Stomach (tissue), 9 donors: Measurements from ENCODE around the gene ALPP. TPM values are rescaled to one million over a fixed set of nuclear protein-coding genes. Genes with fewer than 3 reads are reported as not detected.
A peak's percentile ranks its signal among the peaks of the same experiment; 100 is the strongest.
"Not testable (repeated sequence)": the region's sequence is repeated elsewhere in the genome, so short reads cannot be mapped to it uniquely, and the experiment has no call there.

Experiments used
- DNase-seq, 2 donors: peaks; one replicate each; pipeline versions ENCODE4 v3.0.0 to v3.0.0-alpha.2; 2013 to 2019
- H3K27ac ChIP-seq, 5 donors: fragments of 200-600 bp in 4 of 5; sonication (generic) in 4 of 5; one replicate each; pipeline ENCODE4 v1.5.1; 2013 to 2019; ENCODE audit warnings: mild to moderate bottlenecking in 1 of 5, moderate library complexity in 1 of 5
- H3K27me3 ChIP-seq, 3 donors: fragments of 200-600 bp; sonication (generic); one replicate each; pipeline ENCODE4 v1.5.1; 2017 to 2019; ENCODE audit warnings: mixed run types in 1 of 3
- H3K36me3 ChIP-seq, 4 donors: fragments of 200-600 bp; sonication (generic); 1 replicate in 3 of 4; 2 replicates in 1 of 4; pipeline ENCODE4 v1.5.1; 2016 to 2019
- H3K4me1 ChIP-seq, 4 donors: fragments of 200-600 bp; sonication (generic); one replicate each; pipeline ENCODE4 v1.5.1; 2016 to 2019
- H3K4me3 ChIP-seq, 4 donors: fragments of 200-600 bp; sonication (generic) in 3 of 4; one replicate each; pipeline ENCODE4 v1.5.1; 2016 to 2019; ENCODE audit warnings: mild to moderate bottlenecking in 1 of 4
- H3K9me3 ChIP-seq, 4 donors: fragments of 200-600 bp; sonication (generic); one replicate each; pipeline ENCODE4 v1.5.1; 2016 to 2019
- EP300 ChIP-seq: sonication (generic); formaldehyde crosslinking; IDR thresholded peaks from one replicate; pipeline ENCODE4 v1.6.1; 2017; ENCODE audit warnings: antibody characterized with exemption
- POLR2A ChIP-seq, 4 donors: fragments of 450-650 bp; IDR thresholded peaks; one replicate each; pipeline ENCODE4 v1.6.1; 2016; ENCODE audit warnings: antibody characterized with exemption in 4 of 4, control low read depth in 2 of 4, mild to moderate bottlenecking in 1 of 4, moderate library complexity in 1 of 4
- POLR2AphosphoS5 ChIP-seq, 3 donors: sonication (generic); formaldehyde crosslinking; IDR thresholded peaks; one replicate each; pipeline ENCODE4 v1.6.1; 2016; ENCODE audit warnings: antibody characterized with exemption in 3 of 3
- WGBS, 5 donors: extraction: QIAGEN DNeasy Blood & Tissue Kit in 3 of 5; methylation state at CpG; one replicate each; pipeline versions ENCODE4 v1.1.5 to v1.1.7; 2013 to 2018; 5-methylcytosine and 5-hydroxymethylcytosine counted together
- intact Hi-C: fragments of 100-400 bp; cut with DNase I; formaldehyde crosslinking; loops from one replicate; pipeline ENCODE4 v1.15.1; 2023; ENCODE audit warnings: low total_unique reads
- polyA plus RNA-seq, 3 donors: library from polyadenylated mRNA; stranded (reverse); fragments of 200-250 nt; gene quantifications; one replicate each; pipeline ENCODE4 v1.2.3, GENCODE V29; 2013
- total RNA-seq, 5 donors: library from RNA; depleted of rRNA; stranded (reverse); fragments of >200 nt; gene quantifications; one replicate each; pipeline versions ENCODE4 v1.1.0 to v1.2.3, GENCODE V29; 2014 to 2016
- TF ChIP-seq, protein P1 (sequence below), 7 experiments: fragments of 450-650 bp in 4 of 7; fragments of 200-600 bp in 3 of 7; sonication (generic) in 3 of 7; IDR thresholded peaks; one replicate each; pipeline ENCODE4 v1.5.1; 2016 to 2019; ENCODE audit warnings: antibody characterized with exemption in 7 of 7, control low read depth in 2 of 7, mild to moderate bottlenecking in 1 of 7
- donor health status: healthy with polysubstance abuse.
- donor health status: Bipolar disorder and iron deficiency.
- donor health status: healthy.

The ALPP gene
- total and polyA plus RNA-seq, 8 donors, result not detected

DNA sequence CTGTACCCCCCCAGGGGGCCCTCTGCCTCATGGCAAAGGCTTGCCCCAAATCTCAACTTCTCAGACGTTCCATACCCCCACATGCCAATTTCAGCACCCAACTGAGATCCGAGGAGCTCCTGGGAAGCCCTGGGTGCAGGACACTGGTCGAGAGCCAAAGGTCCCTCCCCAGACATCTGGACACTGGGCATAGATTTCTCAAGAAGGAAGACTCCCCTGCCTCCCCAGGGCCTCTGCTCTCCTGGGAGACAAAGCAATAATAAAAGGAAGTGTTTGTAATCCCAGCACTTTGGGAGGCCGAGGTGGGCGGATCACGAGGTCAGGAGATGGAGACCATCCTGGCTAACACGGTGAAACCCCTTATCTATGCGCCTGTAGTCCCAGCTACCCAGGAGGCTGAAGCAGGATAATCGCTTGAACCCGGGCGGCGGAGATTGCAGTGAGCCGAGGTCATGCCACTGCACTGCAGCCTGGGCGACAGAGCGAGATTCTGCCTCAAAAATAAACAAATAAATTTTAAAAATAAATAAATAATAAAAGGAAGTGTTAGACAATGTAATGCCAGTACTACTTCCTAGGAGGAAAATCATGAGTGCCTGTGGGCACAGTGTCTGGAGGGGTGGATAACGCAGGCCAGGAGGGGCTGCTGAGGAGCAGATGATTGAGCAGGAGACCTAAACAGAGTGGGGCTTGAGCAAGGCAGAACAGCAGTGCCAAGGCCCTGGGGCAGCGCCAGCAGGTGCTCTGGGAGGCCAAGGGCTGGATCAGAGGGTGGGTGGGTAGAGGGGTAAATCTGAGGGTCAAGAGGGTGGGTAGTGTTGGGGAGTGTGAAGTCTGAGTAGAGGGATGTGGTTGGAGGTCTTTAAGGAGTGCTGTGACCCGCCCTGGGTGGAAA lies 4.0 kb downstream of the ALPP start:
- WGBS, 5 donors, result 45 to 55% (median 50%) methylated on average over 18 of the region's 18 CpGs
- Histone ChIP-seq H3K4me3 (no peak overlapping the region), H3K27me3 (peaks cover 22 to 94% (median 54%) of the 10 kb centered on the region in 3 donors), H3K4me1 (peaks cover 0 to 21% (median 12%) of the 10 kb centered on the region in 4 donors), H3K27ac (no peak overlapping the region), H3K36me3 (no peaks in the 10 kb centered on the region), H3K9me3 (no peaks in the 10 kb centered on the region)
- TF ChIP-seq EP300 (no peak), POLR2A (IDR thresholded peaks at IDR 0.05) (no peak), POLR2AphosphoS5 (IDR thresholded peaks at IDR 0.05) (no peak)
- TF ChIP-seq, protein P1, sequence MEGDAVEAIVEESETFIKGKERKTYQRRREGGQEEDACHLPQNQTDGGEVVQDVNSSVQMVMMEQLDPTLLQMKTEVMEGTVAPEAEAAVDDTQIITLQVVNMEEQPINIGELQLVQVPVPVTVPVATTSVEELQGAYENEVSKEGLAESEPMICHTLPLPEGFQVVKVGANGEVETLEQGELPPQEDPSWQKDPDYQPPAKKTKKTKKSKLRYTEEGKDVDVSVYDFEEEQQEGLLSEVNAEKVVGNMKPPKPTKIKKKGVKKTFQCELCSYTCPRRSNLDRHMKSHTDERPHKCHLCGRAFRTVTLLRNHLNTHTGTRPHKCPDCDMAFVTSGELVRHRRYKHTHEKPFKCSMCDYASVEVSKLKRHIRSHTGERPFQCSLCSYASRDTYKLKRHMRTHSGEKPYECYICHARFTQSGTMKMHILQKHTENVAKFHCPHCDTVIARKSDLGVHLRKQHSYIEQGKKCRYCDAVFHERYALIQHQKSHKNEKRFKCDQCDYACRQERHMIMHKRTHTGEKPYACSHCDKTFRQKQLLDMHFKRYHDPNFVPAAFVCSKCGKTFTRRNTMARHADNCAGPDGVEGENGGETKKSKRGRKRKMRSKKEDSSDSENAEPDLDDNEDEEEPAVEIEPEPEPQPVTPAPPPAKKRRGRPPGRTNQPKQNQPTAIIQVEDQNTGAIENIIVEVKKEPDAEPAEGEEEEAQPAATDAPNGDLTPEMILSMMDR (IDR thresholded peaks at IDR 0.05), result no peak
- DNase-seq, result no peak
- intact Hi-C loops, result no loop called here

DNA sequence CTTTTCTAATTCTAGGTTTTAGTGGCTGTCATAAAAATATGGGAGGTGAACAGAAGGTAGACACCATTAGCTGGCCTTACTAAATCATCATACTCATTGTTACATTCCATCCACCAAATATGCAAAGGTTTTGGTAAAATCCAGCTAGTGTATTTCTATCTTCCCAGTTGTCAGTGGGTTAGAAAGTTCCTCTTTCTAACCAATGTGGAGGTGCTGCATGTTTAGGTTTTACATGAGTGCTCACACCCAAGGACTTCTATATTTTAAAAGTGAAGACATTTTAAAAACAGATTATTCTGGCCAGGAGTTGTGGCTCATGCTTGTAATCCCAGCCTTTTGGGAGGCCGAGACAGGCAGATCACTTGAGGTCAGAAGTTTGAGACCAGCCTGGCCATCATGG lies 5.9 kb downstream of the ALPP start:
- TF ChIP-seq POLR2AphosphoS5 (IDR thresholded peaks at IDR 0.05), result no peak
- TF ChIP-seq EP300, result no peak
- no peak for TF ChIP-seq POLR2A (IDR thresholded peaks at IDR 0.05)
- TF ChIP-seq, protein P1 (IDR thresholded peaks at IDR 0.05), result no peak
- no peak for DNase-seq
- H3K4me1 ChIP-seq, result peaks cover 5 to 32% (median 21%) of the 10 kb centered on the region in 4 donors
- H3K9me3 ChIP-seq, result no peaks in the 10 kb centered on the region
- 82 to 97% (median 88%) methylated on average over 1 of the region's 1 CpG for WGBS, 5 donors
- intact Hi-C loops, result no loop called here
- H3K36me3 ChIP-seq, result no peaks in the 10 kb centered on the region
- H3K27ac ChIP-seq, result no peak overlapping the region
- peaks cover 35 to 95% (median 70%) of the 10 kb centered on the region in 3 donors for H3K27me3 ChIP-seq
- no peak overlapping the region for H3K4me3 ChIP-seq

DNA sequence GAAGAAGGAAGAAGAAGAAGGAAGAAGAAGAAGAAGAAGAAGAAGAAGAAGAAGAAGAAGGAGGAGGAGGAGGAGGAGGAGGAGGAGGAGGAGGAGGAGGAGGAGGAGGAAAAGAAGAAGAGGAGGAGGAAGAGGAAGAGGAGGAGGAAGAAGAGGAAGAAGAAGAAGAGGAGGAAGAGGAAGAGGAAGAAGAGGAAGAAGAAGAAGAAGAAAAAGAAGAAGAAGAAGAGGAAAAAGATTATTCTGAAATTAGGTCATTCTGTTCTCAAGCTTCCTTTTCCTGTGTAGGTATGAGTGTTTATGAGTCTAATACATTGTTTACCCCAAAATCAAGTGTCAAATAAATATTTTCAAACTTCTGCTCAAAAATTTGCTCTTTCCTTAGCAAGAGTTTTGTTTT lies 6.5 kb downstream of the ALPP start:
- DNase-seq, intact Hi-C loops, H3K27ac ChIP-seq, H3K9me3 ChIP-seq, H3K4me3 ChIP-seq, H3K36me3 ChIP-seq: not testable (repeated sequence)
- Histone ChIP-seq H3K27me3 (peaks cover 36 to 95% (median 70%) of the 10 kb centered on the region in 3 donors), H3K4me1 (peaks cover 5 to 32% (median 21%) of the 10 kb centered on the region in 4 donors)

- Histone ChIP-seq H3K27me3 (peaks cover 39 to 98% (median 73%) of the 10 kb centered on the region in 3 donors), H3K9me3 (no peaks in the 10 kb centered on the region), H3K36me3 (no peaks in the 10 kb centered on the region), H3K4me1 (peaks cover 5 to 32% (median 21%) of the 10 kb centered on the region in 4 donors), H3K27ac (no peak overlapping the region), H3K4me3 (peak overlapping the region in 2 of 4 donors; percentile 3 to 31)
- TF ChIP-seq EP300, result no peak
- TF ChIP-seq POLR2AphosphoS5 (IDR thresholded peaks at IDR 0.05), result no peak
- no peak for TF ChIP-seq POLR2A (IDR thresholded peaks at IDR 0.05)
- TF ChIP-seq, protein P1 (IDR thresholded peaks at IDR 0.05), result no peak
- WGBS, 5 donors, result 12 to 14% (median 14%) methylated on average over 24 of the region's 24 CpGs
- peak in 1 of 2 donors; percentile 39 for DNase-seq
- intact Hi-C loops, result no loop called here
Measured at GRCh38 chr2:232385660-232386489, 7.3 kb downstream of the ALPP start.
